Measurements from ENCODE around the gene FGD2. TPM values are rescaled to one million over a fixed set of nuclear protein-coding genes. Genes with fewer than 3 reads are reported as not detected.

FGD2 gene
- total and polyA plus RNA-seq, 2 of the 4 experiments (the other 2 are of a cell fraction): 0.07 TPM; not detected in 1

GRCh38 chr6:37062424-37062823, 57.0 kb downstream of the FGD2 start (continued):
- no peak for TF ChIP-seq CTCF (conservative IDR thresholded peaks at IDR 0.05; ENCODE audit: low read depth, low read length)

- Histone ChIP-seq H3K9me1 (ENCODE audit: insufficient read depth, low read length) (no peaks in the 10 kb centered on the region), H2BK20ac (ENCODE audit: low read depth, low read length) (no peak overlapping the region), H3K23ac (ENCODE audit: low read depth, low read length) (no peak overlapping the region), H2BK15ac (ENCODE audit: low read depth, low read length) (no peak overlapping the region), H3K4me1 (ENCODE audit: control insufficient read depth, insufficient read depth, low read length) (peaks cover 6% of the 10 kb centered on the region), H3K18ac (ENCODE audit: low read depth, low read length) (no peak overlapping the region), H3K9ac (ENCODE audit: low read depth, low read length) (no peak overlapping the region), H4K8ac (ENCODE audit: low read depth in 2 of 2, low read length in 2 of 2) (no peak overlapping the region), H3K14ac (replicated peaks; ENCODE audit: low read depth, low read length) (no peak overlapping the region), H4K20me1 (ENCODE audit: insufficient read depth, low read length) (no peaks in the 10 kb centered on the region), H3K4me3 (ENCODE audit: insufficient read depth, low read depth, low read length) (no peak overlapping the region), H3K27ac (ENCODE audit: insufficient read depth, low read length) (no peak overlapping the region), H3K27me3 (ENCODE audit: control insufficient read depth, insufficient read depth, low read length) (peaks cover 3% of the 10 kb centered on the region; the same call in 1 of the 2 replicates), H3K9me3 (ENCODE audit: control insufficient read depth, insufficient read depth, low read length) (no peaks in the 10 kb centered on the region), H4K91ac (ENCODE audit: insufficient read depth, low read depth, low read length) (no peak overlapping the region), H2AFZ (replicated peaks; ENCODE audit: low read length, poor library complexity) (no peak overlapping the region), H3K36me3 (ENCODE audit: control insufficient read depth, insufficient read depth, low read length) (no peaks in the 10 kb centered on the region), H2AK5ac (ENCODE audit: low read depth, low read length) (no peak overlapping the region), H3K4me2 (ENCODE audit: low read depth, low read length) (no peak overlapping the region), H2BK5ac (ENCODE audit: low read depth, low read length, poor library complexity, severe bottlenecking) (no peak overlapping the region), H3K56ac (ENCODE audit: extremely low read depth, insufficient read depth, low read length) (no peak overlapping the region), H2BK120ac (ENCODE audit: low read depth, low read length) (no peak overlapping the region), H2AK9ac (replicated peaks; ENCODE audit: low read depth, low read length, poor library complexity) (no peak overlapping the region), H3K4ac (ENCODE audit: low read depth, low read length) (no peak overlapping the region), H3K79me1 (ENCODE audit: low read depth in 1 of 2, low read length in 2 of 2) (no peaks in the 10 kb centered on the region), H4K5ac (ENCODE audit: low read depth, low read length) (no peak overlapping the region)
- ChIA-PET CTCF (interaction anchor here (0.6 kb wide), 1 partner anchor 16 kb away, joined by 3 read pairs; no protein-coding TSS in a partner anchor), POLR2A (ENCODE audit: unreplicated experiment) (no interaction called here)
- in situ Hi-C loops (cut with MboI; ENCODE audit: low sequenced_read_pairs) (no loop called here), dilution Hi-C loops (cut with HindIII; ENCODE audit: low sequenced_read_pairs, unreplicated experiment) (no loop called here), intact Hi-C loops (cut with micrococcal nuclease) (no loop called here)
- WGBS, 2 experiments (ENCODE audit: extremely low coverage in 2 of 2, insufficient read length in 1 of 2): 91% methylated on average over 8 of the region's 17 CpGs; no CpG with 5 or more reads in 1 of the 2 experiments
- no TSS peak for BruUV-seq (replicated peaks)
- no peak for DNase-seq
- no peak for ATAC-seq (ENCODE audit: low read depth)
- TF ChIP-seq USF2 (IDR thresholded peaks at IDR 0.05; ENCODE audit: low read depth, low read length): no peak
- no peak for TF ChIP-seq RCOR1 (IDR thresholded peaks at IDR 0.05; ENCODE audit: insufficient replicate concordance, low read length)
- no peak for TF ChIP-seq POLR2A (IDR thresholded peaks at IDR 0.05; ENCODE audit: low read depth, low read length)
- TF ChIP-seq SMC3 (IDR thresholded peaks at IDR 0.05; ENCODE audit: low read depth, low read length): no peak
- no peak for TF ChIP-seq FOS (IDR thresholded peaks at IDR 0.05; ENCODE audit: low read depth, low read length)
- TF ChIP-seq CHD1 (IDR thresholded peaks at IDR 0.05; ENCODE audit: low read depth, low read length): no peak
- no peak for TF ChIP-seq MXI1 (IDR thresholded peaks at IDR 0.05; ENCODE audit: borderline replicate concordance, low read depth, low read length)
- TF ChIP-seq BHLHE40 (IDR thresholded peaks at IDR 0.05; ENCODE audit: low read depth, low read length): no peak
- no peak for TF ChIP-seq CEBPB (IDR thresholded peaks at IDR 0.05; ENCODE audit: low read depth, low read length)
- TF ChIP-seq MAZ (IDR thresholded peaks at IDR 0.05; ENCODE audit: borderline replicate concordance, low read depth, low read length): no peak
- TF ChIP-seq RFX5 (IDR thresholded peaks at IDR 0.05; ENCODE audit: low read depth, low read length): no peak
- no peak for TF ChIP-seq RAD21 (IDR thresholded peaks at IDR 0.05; ENCODE audit: low read length)
- TF ChIP-seq MAFK (IDR thresholded peaks at IDR 0.05; ENCODE audit: low read depth, low read length): no peak
Observed at GRCh38 chr6:37068356-37069270, 63.2 kb downstream of the FGD2 start.
